ENCODE results near the gene NPTXR. TPM values are rescaled to one million over a fixed set of nuclear protein-coding genes. Genes with fewer than 3 reads are reported as not detected.
"Not testable (repeated sequence)": the region's sequence is repeated elsewhere in the genome, so short reads cannot be mapped to it uniquely, and the experiment has no call there.

The NPTXR gene
- total RNA-seq, 1 experiment from 2014 or later = 0.03 TPM

GRCh38 chr22:38832005-38832978 is 11.5 kb downstream of the NPTXR start:
- no peak for DNase-seq (ENCODE audit: low spot score)

- no peak for DNase-seq (ENCODE audit: low spot score)
These were observed 12.5 kb downstream of the NPTXR start for GRCh38 chr22:38831166-38831945.

GRCh38 chr22:38830845-38831108 is 13.1 kb downstream of the NPTXR start:
- no peak for DNase-seq (ENCODE audit: low spot score)

- DNase-seq (ENCODE audit: low spot score) = no peak
These were observed 13.6 kb downstream of the NPTXR start for GRCh38 chr22:38830026-38830844.

GRCh38 chr22:38829485-38829884 is 14.3 kb downstream of the NPTXR start:
- DNase-seq (ENCODE audit: low spot score) = no peak

- DNase-seq (ENCODE audit: low spot score) = no peak
These were observed 15.1 kb downstream of the NPTXR start for GRCh38 chr22:38828616-38829205.

- no peak for DNase-seq (ENCODE audit: low spot score)
These were observed 15.6 kb downstream of the NPTXR start for GRCh38 chr22:38828191-38828590.

GRCh38 chr22:38827510-38827909 is 16.3 kb downstream of the NPTXR start:
- DNase-seq (ENCODE audit: low spot score) = no peak

- no peak for DNase-seq (ENCODE audit: low spot score)
These were observed 17.0 kb downstream of the NPTXR start for GRCh38 chr22:38826801-38827200.

GRCh38 chr22:38826386-38826785 is 17.4 kb downstream of the NPTXR start:
- no peak for DNase-seq (ENCODE audit: low spot score)

- peak; percentile 77 for DNase-seq (ENCODE audit: low spot score)
These were observed 19.2 kb downstream of the NPTXR start for GRCh38 chr22:38824585-38824984.

GRCh38 chr22:38823637-38824036 is 20.2 kb downstream of the NPTXR start:
- DNase-seq (ENCODE audit: low spot score) = no peak

GRCh38 chr22:38823076-38823475 is 20.8 kb downstream of the NPTXR start:
- no peak for DNase-seq (ENCODE audit: low spot score)

- DNase-seq (ENCODE audit: low spot score) = no peak
These were observed 23.8 kb downstream of the NPTXR start for GRCh38 chr22:38820020-38820419.

- no peak for DNase-seq (ENCODE audit: low spot score)
These were observed 24.4 kb downstream of the NPTXR start for GRCh38 chr22:38819387-38819940.

GRCh38 chr22:38817196-38817595 is 26.6 kb downstream of the NPTXR start:
- DNase-seq (ENCODE audit: low spot score) = no peak

GRCh38 chr22:38815842-38816241 is 28.0 kb downstream of the NPTXR start:
- no peak for DNase-seq (ENCODE audit: low spot score)

GRCh38 chr22:38811241-38811640 is 32.6 kb downstream of the NPTXR start:
- no peak for DNase-seq (ENCODE audit: low spot score)

- not testable (repeated sequence) for DNase-seq (ENCODE audit: low spot score)
These were observed 38.7 kb downstream of the NPTXR start for GRCh38 chr22:38805041-38805593.

GRCh38 chr22:38802671-38803121 is 41.1 kb downstream of the NPTXR start:
- DNase-seq (ENCODE audit: low spot score) = no peak

Data from HT-29 (cell line).